Stimulated activated CD4-positive, alpha-beta T cell treated with anti-CD3 and anti-CD28 coated beads, Interleukin-15, amount 100 ng/mL, for 24 hours (primary cell): ENCODE results near the gene ETNK1.
"Not testable (repeated sequence)": the region's sequence is repeated elsewhere in the genome, so short reads cannot be mapped to it uniquely, and the experiment has no call there.

ENCODE experiments used
- DNase-seq: peaks from one replicate; pipeline ENCODE4 v3.0.0-alpha.2; 2020

The ETNK1 gene

DNA sequence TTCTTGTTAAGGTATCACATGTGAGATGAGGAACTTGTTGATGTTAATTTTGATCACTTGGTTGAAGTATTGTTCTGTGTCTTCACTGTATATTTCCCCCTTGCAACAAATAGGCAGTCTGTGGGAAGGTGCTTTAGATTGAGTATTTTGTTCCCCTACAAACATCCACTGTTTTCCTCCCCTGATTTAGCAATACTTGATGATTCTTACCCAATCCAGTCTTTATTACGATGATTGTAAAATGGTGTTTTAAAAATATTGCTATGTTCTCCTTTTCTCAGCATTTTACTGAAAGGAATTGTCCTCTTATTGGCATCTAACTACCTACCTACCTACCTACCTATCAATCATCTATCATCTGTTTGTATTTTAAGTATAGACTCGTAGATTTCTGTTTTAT lies 66.3 kb downstream of the ETNK1 start:
- no peak for DNase-seq

DNA sequence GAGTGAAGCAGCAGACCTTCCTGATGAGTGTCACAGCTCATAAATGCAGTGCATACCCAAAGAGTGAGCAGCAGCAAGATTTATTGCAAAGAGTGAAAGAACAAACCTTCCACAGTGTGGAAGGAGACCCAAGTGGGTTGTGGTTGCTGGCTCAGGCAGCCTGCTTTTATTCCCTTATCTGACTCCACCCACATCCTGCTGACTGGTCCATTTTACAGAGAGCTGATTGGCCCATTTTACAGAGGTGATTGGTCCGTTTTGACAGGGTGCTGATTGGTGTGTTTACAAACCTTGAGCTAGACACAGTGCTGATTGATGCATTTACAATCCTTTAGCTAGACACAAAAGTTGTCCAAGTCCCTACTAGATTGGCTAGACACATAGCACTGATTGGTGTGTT lies 67.5 kb downstream of the ETNK1 start:
- not testable (repeated sequence) for DNase-seq

DNA sequence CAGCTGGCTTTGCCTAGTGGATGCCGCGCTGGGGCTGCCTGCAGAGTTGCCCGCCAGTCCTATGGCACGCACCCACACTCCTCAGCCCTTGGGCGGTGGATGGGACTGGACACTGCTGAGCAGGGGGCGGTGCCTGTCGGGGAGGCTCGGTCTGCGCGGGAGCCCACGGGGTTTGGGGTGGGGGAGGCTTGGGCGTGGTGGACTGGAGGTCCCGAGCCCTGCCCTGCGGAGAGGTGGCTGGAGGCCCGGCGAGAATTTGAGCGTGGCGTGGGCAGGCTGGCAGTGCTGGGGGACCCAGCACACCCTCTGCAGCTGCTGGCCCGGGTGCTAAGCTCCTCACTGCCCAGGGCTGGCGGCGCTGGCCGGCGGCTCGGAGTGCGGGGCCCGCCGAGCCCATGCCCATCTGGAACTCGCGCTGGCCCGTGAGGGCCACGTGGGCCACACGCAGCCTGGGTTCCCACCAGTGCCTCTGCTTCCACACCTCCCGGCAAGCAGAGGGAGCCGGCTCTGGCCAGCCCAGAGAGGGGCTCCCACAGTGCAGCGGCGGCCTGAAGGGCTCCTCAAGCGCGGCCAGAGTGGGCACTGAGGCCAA lies 68.1 kb downstream of the ETNK1 start:
- no peak for DNase-seq

DNA sequence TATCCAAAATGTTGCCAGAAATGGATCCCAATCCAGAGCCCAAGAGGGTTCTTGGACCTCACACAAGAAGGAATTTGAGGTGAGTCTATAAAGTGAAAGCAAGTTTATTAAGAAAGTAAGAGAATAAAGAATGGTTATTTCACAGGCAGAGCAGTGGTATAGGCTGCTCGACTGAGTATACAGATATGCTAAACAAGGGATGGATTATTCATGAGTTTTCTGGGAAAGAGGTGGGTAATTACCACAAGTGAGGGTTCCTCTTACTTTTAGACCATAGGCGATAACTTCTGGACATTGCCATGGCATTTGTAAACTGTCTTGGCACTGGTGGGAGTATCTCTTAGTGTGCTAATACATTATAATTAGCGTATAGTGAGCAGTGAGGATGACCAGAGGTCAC lies 73.6 kb downstream of the ETNK1 start:
- DNase-seq: no peak

DNA sequence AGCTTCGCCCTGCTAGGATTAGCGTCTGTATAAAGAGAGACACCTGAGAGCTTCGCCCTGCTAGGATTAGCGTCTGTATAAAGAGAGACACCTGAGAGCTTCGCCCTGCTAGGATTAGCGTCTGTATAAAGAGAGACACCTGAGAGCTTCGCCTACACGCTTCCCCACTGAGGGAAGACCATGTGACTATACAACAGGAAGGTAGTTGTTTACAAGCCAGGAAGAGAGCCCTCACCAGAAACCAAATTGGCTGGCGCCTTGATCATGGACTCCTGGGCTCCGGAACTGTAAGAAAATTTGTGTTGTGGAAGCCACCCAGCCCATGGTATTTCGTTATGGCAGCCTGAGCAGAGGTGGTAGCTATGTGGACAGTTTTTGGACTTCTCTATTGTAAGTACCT lies 74.7 kb downstream of the ETNK1 start:
- not testable (repeated sequence) for DNase-seq

DNA sequence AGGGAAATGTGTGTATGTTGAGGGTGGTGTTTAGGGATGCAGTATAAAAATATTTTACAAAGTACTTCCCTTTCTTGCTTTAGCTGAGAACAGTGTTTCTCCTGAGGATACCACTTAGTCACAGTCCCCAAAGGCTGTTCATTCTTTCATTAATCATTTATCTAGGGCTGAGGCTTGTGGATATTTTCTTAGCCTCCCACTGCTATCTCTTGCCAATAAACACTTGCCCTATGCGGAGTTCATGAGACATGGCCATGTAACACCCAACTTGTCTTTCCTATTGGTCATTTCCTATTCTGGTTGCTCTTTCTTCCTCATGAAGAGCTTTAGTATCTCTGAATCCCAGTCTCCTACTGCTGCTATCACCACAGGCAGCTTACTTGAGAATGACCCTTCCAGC lies 75.1 kb downstream of the ETNK1 start:
- DNase-seq: no peak

DNA sequence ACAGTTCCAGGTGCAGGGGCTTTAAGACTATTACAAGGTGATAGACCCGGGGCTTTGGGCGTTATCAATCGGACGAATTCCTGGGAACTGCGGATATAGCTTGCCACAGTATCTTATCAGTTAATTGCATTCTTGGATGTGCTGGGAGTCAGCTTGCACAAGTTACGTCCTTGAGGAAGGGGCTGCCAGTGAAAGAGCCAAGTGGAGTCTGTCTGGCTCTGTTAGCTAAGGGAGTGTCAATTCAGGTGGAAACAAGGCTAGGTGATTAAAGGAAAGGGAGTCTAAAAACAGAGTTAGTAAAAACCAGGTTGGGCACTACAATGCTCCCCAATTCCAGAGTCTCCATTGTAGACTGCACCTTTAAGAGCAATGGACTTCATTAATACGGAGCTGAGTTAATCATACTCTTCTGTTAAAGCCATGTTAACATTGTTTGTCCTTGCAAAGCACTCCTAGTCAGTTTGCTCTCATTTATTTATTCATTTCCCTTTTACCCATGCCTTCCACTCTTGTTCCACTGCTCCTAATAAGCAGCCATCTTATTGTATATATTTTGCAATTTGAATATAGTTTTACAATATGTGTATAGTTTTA lies 76.3 kb downstream of the ETNK1 start:
- not testable (repeated sequence) for DNase-seq

DNA sequence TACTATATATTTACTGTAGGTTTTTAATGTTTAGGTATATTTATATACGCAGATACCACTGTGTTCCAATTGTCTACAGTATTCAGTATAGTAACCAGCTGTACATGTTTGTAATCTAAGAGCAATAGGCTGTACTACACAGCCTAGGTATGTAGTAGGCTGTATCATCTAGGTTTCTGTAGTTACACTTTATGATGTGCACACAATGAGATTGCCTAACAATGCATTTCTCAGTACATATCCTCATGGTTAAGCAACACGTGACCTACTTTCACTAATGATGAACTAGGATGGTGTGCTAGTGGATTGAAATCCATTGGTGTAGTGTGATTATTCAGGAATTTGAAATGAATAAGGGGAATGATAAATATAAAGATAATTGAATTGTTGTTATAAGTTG lies 77.7 kb downstream of the ETNK1 start:
- DNase-seq: no peak

DNA sequence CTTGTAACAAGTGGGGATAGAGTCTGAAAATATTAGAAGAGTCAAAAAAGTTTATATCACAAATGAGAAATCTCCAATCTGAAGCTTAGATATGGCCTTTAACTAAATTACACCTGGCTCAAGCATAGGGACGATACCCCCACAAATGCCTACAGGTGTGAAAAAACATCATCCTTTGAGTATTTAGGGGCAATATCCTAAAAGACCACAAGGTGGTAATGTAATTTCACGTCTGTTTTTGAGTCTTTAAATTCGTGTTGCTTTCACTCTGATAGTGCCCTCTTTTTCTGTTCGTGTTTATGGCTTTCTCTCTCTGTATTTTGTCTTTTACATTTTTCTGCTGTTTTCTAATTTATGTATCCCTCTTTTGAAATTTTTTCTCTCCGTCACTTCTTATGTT lies 84.3 kb downstream of the ETNK1 start:
- DNase-seq: no peak

DNA sequence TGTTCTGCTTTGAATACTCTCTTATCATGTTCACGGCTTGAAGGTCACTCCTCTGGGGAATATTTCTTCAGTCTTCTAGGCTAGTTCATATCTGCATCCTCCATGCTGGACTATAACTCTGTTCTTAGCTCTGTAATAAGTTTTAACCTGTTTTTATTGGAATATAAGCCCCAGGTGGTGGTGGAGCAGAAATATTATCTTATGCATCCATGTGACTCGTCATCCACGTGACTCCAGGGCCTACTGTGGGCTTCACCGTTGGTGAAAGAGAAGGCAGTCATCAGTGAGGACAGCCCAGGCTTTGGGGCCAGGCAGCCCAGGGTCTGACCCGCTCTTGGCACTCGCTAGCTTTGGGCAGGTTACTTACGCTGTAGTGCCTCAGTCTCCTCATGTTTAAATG lies 87.1 kb downstream of the ETNK1 start:
- DNase-seq: no peak

DNA sequence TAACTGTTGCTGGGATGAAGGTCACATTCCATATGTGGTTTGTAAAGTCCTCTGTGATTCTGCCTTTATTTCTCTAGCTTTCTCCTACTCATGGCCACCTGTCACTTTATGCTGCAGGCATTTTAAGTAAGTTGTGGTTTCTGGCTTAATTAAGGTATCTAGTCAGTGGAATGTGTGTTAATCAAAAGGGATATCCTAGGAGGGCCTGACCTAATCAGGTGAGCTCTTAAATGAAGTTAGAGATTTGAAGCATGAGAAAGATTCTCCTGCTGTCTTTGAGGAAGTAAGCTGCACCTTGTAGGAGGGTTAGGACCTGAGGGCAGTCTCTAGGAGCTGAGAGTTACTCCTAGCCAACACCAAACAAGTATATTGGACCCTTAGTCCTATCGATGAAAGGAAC lies 90.3 kb downstream of the ETNK1 start:
- DNase-seq: no peak

DNA sequence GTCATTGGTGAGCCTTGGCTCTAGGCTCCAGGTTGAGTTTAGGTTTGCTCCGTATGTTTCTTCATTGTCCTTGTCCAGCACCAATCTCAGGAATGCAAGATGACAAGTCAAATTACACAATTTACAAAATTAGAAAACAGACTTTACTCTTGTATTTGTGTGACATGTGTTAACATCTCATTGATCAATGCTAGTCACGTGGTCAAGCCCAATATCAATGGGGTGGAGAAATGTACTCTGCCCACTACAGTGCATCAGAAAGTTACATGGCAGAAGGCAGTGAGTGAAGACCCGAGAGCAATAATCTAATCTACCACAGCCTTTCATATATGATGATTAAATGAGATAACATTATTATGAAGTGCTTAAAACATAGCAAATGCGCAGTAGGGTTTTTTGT lies 94.8 kb downstream of the ETNK1 start:
- DNase-seq: no peak

DNA sequence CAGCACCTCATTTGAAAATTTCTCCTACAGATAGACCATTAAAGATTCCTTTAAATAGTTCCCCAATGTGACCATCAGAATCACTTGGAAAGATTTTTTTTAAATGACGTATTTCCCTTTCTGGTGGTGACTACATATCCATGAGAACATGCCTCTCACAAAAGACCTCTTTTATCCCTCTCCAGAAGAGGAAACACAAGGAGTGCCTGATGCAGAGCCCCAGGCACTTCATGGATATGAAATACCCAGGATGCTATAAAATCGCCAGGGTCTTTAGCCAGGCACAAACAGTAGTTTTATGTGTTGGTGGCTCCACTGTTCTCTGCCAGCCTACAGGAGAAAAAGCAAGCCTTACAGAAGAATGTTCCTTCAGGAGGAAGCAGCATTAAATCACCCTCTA lies 97.1 kb downstream of the ETNK1 start:
- DNase-seq: no peak

DNA sequence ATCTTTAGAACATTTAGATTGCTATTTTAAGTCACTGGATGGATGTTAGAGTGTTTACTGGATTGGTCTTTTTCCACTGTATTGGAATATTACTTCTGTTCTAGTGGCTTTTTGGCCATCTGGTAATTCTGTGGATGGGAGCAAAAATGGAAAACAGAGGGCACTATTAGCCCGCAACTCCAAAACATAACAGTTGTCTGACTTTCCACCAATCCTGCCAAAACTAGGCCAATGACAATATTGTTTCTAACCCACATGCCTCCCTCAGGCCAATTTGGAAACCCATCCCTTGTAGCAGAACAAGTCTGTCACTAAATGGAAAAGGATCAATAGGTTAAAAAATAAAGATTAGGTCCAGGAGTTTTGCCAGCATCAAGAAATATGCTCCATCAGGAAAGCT lies 97.8 kb downstream of the ETNK1 start:
- no peak for DNase-seq

DNA sequence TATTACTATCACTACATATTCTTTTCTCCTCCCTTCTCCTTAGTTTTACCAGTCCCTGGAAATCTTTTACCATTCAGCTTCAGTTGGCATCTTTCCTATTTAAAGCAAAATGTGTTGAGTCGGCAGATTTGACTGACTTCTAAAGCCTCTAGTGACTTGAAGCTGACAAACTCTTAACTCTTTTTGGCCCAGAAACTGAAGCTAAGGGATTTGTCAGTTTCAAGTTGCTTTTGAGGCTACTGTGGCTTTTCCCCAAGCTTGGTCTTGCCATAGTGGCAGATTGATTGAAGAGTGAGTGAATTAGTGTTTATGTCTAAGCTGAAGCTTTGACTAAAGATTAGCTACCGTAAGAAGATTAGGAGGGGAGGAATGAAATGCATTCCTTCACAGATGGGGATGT lies 104.0 kb downstream of the ETNK1 start:
- DNase-seq: no peak

DNA sequence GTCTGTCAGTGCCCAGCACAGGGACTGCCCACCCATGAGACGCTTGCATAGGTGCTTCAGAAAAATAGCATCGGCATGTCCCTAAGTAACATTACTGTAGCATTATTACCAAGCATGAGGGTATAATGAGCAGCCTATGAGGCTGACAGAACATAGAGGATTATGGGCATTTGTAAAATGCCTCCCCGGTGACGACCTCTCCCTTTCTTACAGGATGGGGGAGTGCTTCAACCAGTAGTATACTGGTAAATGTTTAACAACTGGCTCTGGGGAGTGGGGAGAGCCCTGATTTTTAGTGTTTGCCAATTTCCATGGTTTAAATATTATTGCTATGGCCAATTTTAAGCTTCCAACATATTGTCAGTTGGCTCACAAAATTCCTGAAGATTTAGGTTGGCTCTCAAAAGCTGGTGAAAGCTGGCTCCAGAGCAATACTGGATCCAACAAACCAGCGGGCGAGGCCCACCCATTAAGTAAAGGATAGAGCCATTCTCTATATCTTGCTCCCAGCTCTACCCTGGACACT lies 104.5 kb downstream of the ETNK1 start:
- DNase-seq: no peak

DNA sequence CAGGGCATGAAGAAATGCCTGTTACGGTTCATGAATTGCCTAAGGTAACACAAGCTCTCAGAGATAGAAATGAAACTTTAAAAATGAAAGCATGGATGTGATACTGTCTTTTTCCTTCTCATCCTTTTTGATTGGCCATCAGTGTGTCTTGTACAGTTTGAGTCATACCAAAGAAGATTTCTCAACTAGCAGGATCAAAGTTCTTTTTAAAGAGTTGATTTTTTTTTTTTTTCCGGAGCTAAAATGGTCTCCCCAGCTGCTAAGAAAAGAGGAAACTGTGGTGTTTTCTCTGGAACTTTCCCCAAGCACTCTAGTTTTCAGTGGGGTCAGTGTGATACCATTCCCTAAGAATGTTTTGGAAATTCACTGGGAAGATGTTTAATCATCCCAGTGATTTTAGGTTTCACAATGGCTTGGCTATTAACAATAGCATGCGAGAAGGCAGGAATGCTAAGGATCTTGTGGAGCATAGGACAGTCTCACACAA lies 105.0 kb downstream of the ETNK1 start:
- DNase-seq: no peak

DNA sequence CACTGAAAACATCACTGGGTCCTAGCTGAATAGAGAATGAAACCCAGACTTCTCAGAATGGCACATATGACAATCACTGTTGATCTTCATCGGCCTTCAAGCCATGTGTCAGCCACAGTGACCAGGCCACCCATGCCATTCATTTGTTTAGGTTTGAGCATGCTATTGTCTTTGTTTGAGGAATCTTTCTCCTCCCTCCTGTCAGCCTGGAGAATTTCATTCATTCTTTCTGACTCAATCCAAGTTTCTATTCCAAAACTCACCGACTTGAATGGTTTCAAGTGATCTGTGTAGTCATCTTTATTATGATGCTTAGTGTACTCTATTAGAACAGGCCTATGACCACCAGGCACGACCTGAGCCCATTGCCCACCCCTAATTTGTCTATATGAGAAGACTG lies 106.3 kb downstream of the ETNK1 start:
- DNase-seq: no peak

DNA sequence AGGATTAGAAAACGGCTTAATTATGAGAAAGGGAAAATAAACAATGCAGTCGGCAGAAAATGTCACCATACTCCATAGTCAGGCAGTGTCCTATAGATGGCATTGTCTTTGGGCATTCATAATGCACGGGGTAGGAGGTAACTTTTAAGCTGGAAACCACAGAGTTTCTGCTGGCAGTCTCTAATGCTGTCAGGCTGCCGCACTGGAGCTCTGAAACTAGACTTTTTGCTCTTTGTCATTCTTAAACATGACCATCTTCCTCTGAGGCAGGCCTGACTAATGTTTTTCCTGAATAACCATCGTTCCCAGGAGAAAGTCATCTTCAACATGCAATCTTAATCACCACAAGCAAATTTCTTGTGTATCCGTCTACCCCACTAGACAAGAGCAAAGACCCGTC lies 108.8 kb downstream of the ETNK1 start:
- no peak for DNase-seq

DNA sequence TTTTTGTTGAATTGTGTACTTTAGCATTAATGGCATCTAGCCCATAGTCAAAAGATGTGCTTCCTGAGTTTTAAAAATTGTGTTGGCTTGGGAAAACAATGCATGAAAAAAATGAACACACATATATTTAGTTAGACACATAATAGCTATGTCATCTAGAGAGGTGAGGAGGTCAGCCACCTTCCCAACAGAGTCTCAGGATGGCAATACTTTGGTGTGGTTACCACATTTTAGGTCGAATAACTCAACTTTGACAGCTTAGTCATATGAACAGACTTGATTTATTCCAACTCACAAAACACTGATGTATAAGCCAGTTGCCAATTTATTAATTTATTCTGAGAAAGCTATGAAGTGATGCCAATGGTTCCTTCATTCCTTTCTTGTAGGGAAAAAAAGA lies 114.0 kb downstream of the ETNK1 start:
- DNase-seq: no peak
